Stimulated activated CD4-positive, alpha-beta T cell treated with anti-CD3 and anti-CD28 coated beads, Interleukin-2, amount 100 ng/mL, for 4 hours (primary cell): ENCODE data around the gene TACR1.
"Not testable (repeated sequence)": the region's sequence is repeated elsewhere in the genome, so short reads cannot be mapped to it uniquely, and the experiment has no call there.

ENCODE experiments used
- DNase-seq: peaks from one replicate; pipeline ENCODE4 v3.0.0-alpha.2; 2020; ENCODE audit warnings: low read depth

Gene TACR1

GRCh38 chr2:75088791-75089190 is 110.5 kb downstream of the TACR1 start:
- no peak for DNase-seq

- no peak for DNase-seq
Observed at GRCh38 chr2:75087736-75088135, 111.6 kb downstream of the TACR1 start.

GRCh38 chr2:75079575-75079974 is 119.7 kb downstream of the TACR1 start:
- DNase-seq: no peak

- DNase-seq: no peak
Observed at GRCh38 chr2:75077909-75078308, 121.4 kb downstream of the TACR1 start.

GRCh38 chr2:75076088-75076487 is 123.2 kb downstream of the TACR1 start:
- DNase-seq: no peak

- no peak for DNase-seq
Observed at GRCh38 chr2:75074708-75075107, 124.6 kb downstream of the TACR1 start.

- no peak for DNase-seq
Observed at GRCh38 chr2:75074228-75074627, 125.1 kb downstream of the TACR1 start.

- DNase-seq: no peak
Observed at GRCh38 chr2:75071766-75072165, 127.6 kb downstream of the TACR1 start.

- no peak for DNase-seq
Observed at GRCh38 chr2:75068546-75068945, 130.8 kb downstream of the TACR1 start.

GRCh38 chr2:75067506-75067905 is 131.8 kb downstream of the TACR1 start:
- DNase-seq: no peak

GRCh38 chr2:75066121-75066902 is 133.0 kb downstream of the TACR1 start:
- DNase-seq: no peak

GRCh38 chr2:75065402-75066008 is 133.8 kb downstream of the TACR1 start:
- DNase-seq: no peak

GRCh38 chr2:75064691-75065396 is 134.5 kb downstream of the TACR1 start:
- peak; percentile 4 for DNase-seq

GRCh38 chr2:75063906-75064305 is 135.4 kb downstream of the TACR1 start:
- no peak for DNase-seq

- no peak for DNase-seq
Observed at GRCh38 chr2:75058427-75058826, 140.9 kb downstream of the TACR1 start.

GRCh38 chr2:75057150-75057549 is 142.2 kb downstream of the TACR1 start:
- DNase-seq: not testable (repeated sequence)

- no peak for DNase-seq
Observed at GRCh38 chr2:75055820-75056675, 143.3 kb downstream of the TACR1 start.

- no peak for DNase-seq
Observed at GRCh38 chr2:75055142-75055819, 144.0 kb downstream of the TACR1 start.

- no peak for DNase-seq
Observed at GRCh38 chr2:75054296-75054695, 145.0 kb downstream of the TACR1 start.

- no peak for DNase-seq
Observed at GRCh38 chr2:75053484-75054112, 145.7 kb downstream of the TACR1 start.

- no peak for DNase-seq
Observed at GRCh38 chr2:75047992-75048625, 151.2 kb downstream of the TACR1 start.
